Activated CD8-positive, alpha-beta T cell treated with anti-CD3 and anti-CD28 coated beads for 36 hours (primary cell): ENCODE data around the gene STX2. TPM values are rescaled to one million over a fixed set of nuclear protein-coding genes. Genes with fewer than 3 reads are reported as not detected.

Experiments used
- ATAC-seq: fragments of 200-7000 bp; cut with Tn5 transposase; one replicate; pipeline ENCODE4 v1.10.0; 2021; ENCODE audit warnings: mild to moderate bottlenecking, moderate library complexity
- CTCF ChIA-PET: fragments of 350-600 bp; sonication (Branson Sonifier 250); formaldehyde crosslinking; loops from one replicate; lab custom pipeline; 2021; ENCODE audit warnings: antibody characterized with exemption; lab: Charles Lee
- POLR2A ChIA-PET: fragments of 350-600 bp; sonication (Branson Sonifier 250); formaldehyde crosslinking; loops from one replicate; lab custom pipeline; 2021; ENCODE audit warnings: antibody characterized with exemption; lab: Charles Lee
- DNase-seq: peaks from one replicate; pipeline ENCODE4 v3.0.0-alpha.2; 2020
- H3K27ac Mint-ChIP-seq: one replicate; pipeline ENCODE4 v1.8.0; 2021; ENCODE audit warnings: mild to moderate bottlenecking, mixed read lengths
- H3K27me3 Mint-ChIP-seq: one replicate; pipeline ENCODE4 v1.8.0; 2021; ENCODE audit warnings: mixed read lengths
- H3K36me3 Mint-ChIP-seq: one replicate; pipeline ENCODE4 v1.8.0; 2021; ENCODE audit warnings: low read depth, mixed read lengths
- H3K4me1 Mint-ChIP-seq: one replicate; pipeline ENCODE4 v1.8.0; 2021; ENCODE audit warnings: low read depth, mixed read lengths
- H3K4me3 Mint-ChIP-seq: one replicate; pipeline ENCODE4 v1.8.0; 2021; ENCODE audit warnings: mild to moderate bottlenecking, moderate library complexity, mixed read lengths
- H3K9me3 Mint-ChIP-seq: one replicate; pipeline ENCODE4 v1.8.0; 2021; ENCODE audit warnings: mixed read lengths
- intact Hi-C: fragments of 100-400 bp; cut with micrococcal nuclease; formaldehyde crosslinking; loops from one replicate; pipeline ENCODE4 v1.10.0; 2022
- total RNA-seq, 2 experiments: library from RNA; stranded (reverse); gene quantifications; one replicate each; pipeline ENCODE4 v1.2.3, GENCODE V29; 2021
- TF ChIP-seq, protein P1 (sequence below): fragments of 200-600 bp; IDR thresholded peaks from one replicate; pipeline ENCODE4 v1.8.0; 2022; ENCODE audit warnings: antibody characterized with exemption, mild to moderate bottlenecking

Gene STX2
- total RNA-seq, 2 experiments from 2014 or later = 11.8 to 12.4 TPM

DNA sequence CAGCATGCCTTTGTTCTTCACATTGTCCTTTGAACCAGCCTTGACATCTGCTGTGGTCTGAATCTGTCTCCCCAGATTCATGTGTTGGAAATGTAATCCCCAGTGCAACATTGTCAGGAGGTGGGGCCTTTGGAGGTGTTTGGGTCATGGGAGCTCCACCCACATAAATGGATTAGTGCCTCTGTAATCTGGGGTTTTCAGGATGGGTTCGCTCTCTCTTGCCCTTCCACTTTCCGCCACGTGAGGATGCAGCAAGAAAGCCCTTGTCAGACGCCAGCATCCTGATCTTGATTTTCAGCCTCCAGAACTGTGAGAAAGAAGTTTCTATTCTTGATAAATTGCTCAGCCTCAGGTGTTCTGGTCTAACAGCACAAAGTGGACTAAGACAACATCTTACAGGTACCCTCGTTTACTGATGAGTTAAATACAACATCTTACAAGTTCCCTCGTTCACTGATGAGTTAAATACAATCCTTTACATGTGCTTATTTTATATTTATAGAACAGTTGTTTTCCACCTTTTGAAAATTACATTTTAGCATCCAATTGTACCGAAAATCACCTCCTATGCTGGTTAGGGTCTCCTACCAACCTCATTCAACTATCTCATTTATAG, 68.5 kb downstream of the STX2 start:
- intact Hi-C loops = no loop called here
- DNase-seq (no peak), ATAC-seq (no peak)
- POLR2A ChIA-PET = no interaction called here
- Mint-ChIP-seq H3K27ac (no peak overlapping the region), H3K4me1 (peaks cover 2% of the 10 kb centered on the region), H3K9me3 (no peaks in the 10 kb centered on the region), H3K36me3 (no peaks in the 10 kb centered on the region), H3K27me3 (peaks cover 7% of the 10 kb centered on the region), H3K4me3 (no peak overlapping the region)
- TF ChIP-seq, protein P1, sequence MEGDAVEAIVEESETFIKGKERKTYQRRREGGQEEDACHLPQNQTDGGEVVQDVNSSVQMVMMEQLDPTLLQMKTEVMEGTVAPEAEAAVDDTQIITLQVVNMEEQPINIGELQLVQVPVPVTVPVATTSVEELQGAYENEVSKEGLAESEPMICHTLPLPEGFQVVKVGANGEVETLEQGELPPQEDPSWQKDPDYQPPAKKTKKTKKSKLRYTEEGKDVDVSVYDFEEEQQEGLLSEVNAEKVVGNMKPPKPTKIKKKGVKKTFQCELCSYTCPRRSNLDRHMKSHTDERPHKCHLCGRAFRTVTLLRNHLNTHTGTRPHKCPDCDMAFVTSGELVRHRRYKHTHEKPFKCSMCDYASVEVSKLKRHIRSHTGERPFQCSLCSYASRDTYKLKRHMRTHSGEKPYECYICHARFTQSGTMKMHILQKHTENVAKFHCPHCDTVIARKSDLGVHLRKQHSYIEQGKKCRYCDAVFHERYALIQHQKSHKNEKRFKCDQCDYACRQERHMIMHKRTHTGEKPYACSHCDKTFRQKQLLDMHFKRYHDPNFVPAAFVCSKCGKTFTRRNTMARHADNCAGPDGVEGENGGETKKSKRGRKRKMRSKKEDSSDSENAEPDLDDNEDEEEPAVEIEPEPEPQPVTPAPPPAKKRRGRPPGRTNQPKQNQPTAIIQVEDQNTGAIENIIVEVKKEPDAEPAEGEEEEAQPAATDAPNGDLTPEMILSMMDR = no peak
- CTCF ChIA-PET = no interaction called here

DNA sequence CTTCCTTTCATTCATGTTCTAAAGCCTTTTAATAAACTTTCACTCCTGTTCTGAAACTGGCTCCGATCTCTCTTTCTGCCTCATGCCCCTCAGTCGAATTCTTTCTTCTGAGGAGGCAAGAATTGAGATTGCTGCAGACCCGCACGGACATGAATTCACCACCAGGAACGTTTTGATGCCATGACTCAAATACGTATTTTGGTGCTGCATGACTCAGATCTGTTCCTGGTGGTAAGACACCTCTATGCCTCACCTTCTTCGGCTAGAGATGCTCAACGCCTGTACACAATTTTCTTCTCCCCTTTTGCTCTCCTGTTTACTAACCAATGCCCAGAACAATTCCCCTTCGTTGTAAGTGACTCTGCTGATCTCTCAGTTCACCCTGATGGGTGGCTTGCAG, 70.9 kb downstream of the STX2 start:
- peak; percentile 14 for DNase-seq
- Mint-ChIP-seq H3K9me3 (no peaks in the 10 kb centered on the region), H3K27ac (no peak overlapping the region), H3K27me3 (peaks cover 3% of the 10 kb centered on the region), H3K4me1 (no peaks in the 10 kb centered on the region), H3K4me3 (no peak overlapping the region), H3K36me3 (no peaks in the 10 kb centered on the region)
- ATAC-seq = no peak
- CTCF ChIA-PET = interaction anchor here (1.2 kb wide), 1 partner anchor 336 kb away, joined by 4 read pairs; no protein-coding TSS in a partner anchor
- TF ChIP-seq, protein P1 = no peak
- POLR2A ChIA-PET = no interaction called here
- intact Hi-C loops = no loop called here

DNA sequence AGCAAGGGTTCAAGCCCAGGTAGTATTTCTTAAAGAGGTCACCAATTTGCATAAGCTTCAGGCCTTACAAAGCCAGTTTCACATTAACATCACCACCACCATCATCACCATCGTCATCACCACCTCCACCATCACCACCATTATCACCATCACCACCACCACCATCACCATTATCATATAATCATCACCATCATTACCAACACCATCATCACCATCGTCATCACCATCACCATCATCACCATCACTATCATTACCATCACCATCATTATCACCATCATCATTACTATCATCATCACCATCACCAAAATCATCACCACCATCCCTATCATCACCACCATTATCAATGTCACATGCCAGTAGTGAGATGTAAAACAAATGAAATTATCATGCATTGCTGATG, 72.6 kb downstream of the STX2 start:
- Mint-ChIP-seq H3K27me3 (no peaks in the 10 kb centered on the region), H3K4me1 (peaks cover 7% of the 10 kb centered on the region), H3K36me3 (no peaks in the 10 kb centered on the region), H3K4me3 (no peak overlapping the region), H3K27ac (no peak overlapping the region), H3K9me3 (no peaks in the 10 kb centered on the region)
- intact Hi-C loops = no loop called here
- ChIA-PET CTCF (interaction anchor here (1.6 kb wide), 1 partner anchor 19 kb away, joined by 4 read pairs; no protein-coding TSS in a partner anchor), POLR2A (no interaction called here)
- ATAC-seq = no peak
- DNase-seq = no peak
- TF ChIP-seq, protein P1 = no peak

DNA sequence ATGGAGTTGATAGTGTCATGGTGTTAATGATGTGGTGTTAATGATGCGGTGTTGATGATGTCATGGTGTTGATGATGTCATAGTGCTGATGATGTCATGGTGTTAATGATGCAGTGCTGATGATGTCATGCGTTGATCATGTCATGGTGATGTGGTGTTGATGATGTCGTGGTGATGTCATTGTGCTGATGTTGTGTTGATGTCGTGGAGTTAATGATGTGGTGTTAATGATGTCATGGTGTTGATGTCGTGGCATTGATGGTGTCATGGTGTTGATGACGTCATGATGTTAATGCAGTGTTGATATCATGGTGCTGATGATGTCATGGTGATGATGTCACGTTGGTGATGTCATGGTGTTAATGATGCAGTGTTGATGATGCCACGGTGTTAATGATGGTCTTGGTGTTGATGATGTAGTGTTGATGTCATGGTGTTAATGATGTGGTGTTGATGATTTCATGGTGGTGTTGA, 73.8 kb downstream of the STX2 start:
- ChIA-PET CTCF (interaction anchor here (1.6 kb wide), 1 partner anchor 17 kb away, joined by 4 read pairs; no protein-coding TSS in a partner anchor), POLR2A (no interaction called here)
- TF ChIP-seq, protein P1 = no peak
- intact Hi-C loops = loop anchor here (2.0 kb wide), 1 partner anchor 54 kb away; no protein-coding TSS in a partner anchor
- peak; percentile 3 for ATAC-seq
- H3K27me3 Mint-ChIP-seq = peaks cover 3% of the 10 kb centered on the region
- H3K4me3 Mint-ChIP-seq = no peak overlapping the region
- H3K27ac Mint-ChIP-seq = no peak overlapping the region
- no peaks in the 10 kb centered on the region for H3K36me3 Mint-ChIP-seq
- peak; percentile 44 for DNase-seq
- H3K9me3 Mint-ChIP-seq = no peaks in the 10 kb centered on the region
- peaks cover 7% of the 10 kb centered on the region for H3K4me1 Mint-ChIP-seq

DNA sequence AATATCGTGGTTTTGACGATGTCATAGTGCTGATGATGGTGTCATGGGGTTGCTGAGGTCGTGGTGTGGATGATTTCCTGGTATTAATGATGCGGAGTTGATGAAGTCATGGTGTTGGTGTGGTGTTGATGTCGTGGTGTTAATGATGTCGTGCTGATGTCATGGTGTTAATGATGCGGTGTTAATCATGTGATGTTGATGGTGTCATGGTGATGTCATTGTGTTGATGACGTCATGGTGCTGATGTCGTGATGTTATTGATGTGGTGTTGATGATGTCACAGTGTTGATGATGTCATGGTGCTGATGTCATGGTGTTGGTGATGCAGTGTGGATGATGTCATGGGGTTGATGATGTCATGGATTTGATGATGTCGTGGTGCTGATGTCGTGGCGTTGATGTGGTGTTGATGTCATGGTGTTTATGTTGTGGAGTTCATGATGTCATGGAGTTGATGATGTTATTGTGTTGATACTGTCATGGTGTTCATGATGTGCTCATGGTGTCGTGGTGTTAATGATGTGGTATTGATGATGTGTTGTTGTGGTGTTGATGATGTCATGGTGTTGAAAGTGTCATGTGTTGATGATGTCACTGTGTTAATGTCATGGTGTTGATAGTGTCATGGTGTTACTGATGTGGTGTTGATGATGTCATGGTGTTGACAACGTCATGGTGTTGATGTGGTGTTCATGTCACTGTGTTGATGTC, 74.4 kb downstream of the STX2 start:
- TF ChIP-seq, protein P1 = no peak
- no peak overlapping the region for H3K27ac Mint-ChIP-seq
- no peaks in the 10 kb centered on the region for H3K36me3 Mint-ChIP-seq
- H3K27me3 Mint-ChIP-seq = peaks cover 3% of the 10 kb centered on the region
- peaks cover 7% of the 10 kb centered on the region for H3K4me1 Mint-ChIP-seq
- no peaks in the 10 kb centered on the region for H3K9me3 Mint-ChIP-seq
- peak; percentile 84 for DNase-seq
- POLR2A ChIA-PET = no interaction called here
- H3K4me3 Mint-ChIP-seq = no peak overlapping the region
- intact Hi-C loops = loop anchor here (2.0 kb wide), 1 partner anchor 54 kb away; no protein-coding TSS in a partner anchor
- ATAC-seq = peak; percentile 15
- CTCF ChIA-PET = no interaction called here
